ENCODE results near the gene AUTS2. TPM values are rescaled to one million over a fixed set of nuclear protein-coding genes. Genes with fewer than 3 reads are reported as not detected.

AUTS2 gene
- total RNA-seq, 1 experiment from 2014 or later = 50.0 TPM

DNA sequence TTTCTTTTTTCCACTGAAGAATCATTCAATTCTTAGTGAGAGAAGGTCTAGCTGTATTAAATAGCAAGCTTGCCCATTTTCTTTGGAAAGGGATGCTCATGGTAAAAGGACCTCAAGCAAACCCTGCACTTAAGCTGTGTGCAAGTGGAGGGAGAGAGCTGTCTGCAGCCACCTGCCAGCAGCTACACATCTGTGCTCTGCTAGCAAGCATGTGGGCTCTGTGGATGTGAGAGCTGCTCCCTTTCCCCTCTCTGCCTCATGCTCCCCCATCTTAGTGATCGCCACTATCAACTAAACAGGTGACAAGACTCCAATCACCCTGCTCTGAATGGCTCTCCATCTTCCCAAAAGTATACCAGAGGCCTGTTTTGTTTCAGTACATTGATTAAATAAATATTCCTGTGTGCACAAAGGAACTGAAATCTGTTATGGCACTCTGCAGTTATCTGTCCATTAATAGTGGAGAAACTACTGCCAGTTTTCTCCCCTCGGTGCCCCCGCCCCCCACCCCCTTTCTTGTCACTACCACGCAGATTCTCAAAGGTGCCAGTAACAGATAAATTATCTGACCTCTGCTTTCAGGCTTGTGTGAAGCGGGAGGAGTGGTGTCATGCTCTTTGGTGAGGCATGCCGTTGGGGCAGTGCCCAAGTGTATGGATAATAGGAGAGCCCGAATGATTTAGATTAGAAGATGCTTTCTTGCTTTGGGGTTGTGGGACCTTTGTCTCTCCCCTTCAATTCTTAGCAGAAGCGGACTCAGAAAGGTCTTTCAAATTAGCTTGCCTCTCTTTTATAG is 26.4 kb downstream of the AUTS2 start:
- TF ChIP-seq FOXP1 (CRISPR knock-in tag; IDR thresholded peaks at IDR 0.05; ENCODE audit: borderline replicate concordance) (no peak), HMGA2 (CRISPR knock-in tag; IDR thresholded peaks at IDR 0.05) (no peak), GABPB1 (CRISPR knock-in tag; IDR thresholded peaks at IDR 0.05) (no peak), NR1H2 (CRISPR knock-in tag; IDR thresholded peaks at IDR 0.05) (no peak), RORB (CRISPR knock-in tag; IDR thresholded peaks at IDR 0.05) (no peak), SOX15 (CRISPR knock-in tag; IDR thresholded peaks at IDR 0.05) (no peak), ZBTB21 (CRISPR knock-in tag; IDR thresholded peaks at IDR 0.05; ENCODE audit: borderline replicate concordance) (no peak), SMAD3 (CRISPR knock-in tag; IDR thresholded peaks at IDR 0.05; ENCODE audit: borderline replicate concordance) (no peak), MXD4 (CRISPR knock-in tag; IDR thresholded peaks at IDR 0.05; ENCODE audit: borderline replicate concordance) (no peak), GRHL2 (CRISPR knock-in tag; IDR thresholded peaks at IDR 0.05; ENCODE audit: insufficient replicate concordance, severe bottlenecking) (no peak)
- TF ChIP-seq, protein P1, sequence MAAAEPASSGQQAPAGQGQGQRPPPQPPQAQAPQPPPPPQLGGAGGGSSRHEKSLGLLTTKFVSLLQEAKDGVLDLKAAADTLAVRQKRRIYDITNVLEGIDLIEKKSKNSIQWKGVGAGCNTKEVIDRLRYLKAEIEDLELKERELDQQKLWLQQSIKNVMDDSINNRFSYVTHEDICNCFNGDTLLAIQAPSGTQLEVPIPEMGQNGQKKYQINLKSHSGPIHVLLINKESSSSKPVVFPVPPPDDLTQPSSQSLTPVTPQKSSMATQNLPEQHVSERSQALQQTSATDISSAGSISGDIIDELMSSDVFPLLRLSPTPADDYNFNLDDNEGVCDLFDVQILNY (CRISPR knock-in tag; IDR thresholded peaks at IDR 0.05) = no peak
- TF ChIP-seq, protein P2, sequence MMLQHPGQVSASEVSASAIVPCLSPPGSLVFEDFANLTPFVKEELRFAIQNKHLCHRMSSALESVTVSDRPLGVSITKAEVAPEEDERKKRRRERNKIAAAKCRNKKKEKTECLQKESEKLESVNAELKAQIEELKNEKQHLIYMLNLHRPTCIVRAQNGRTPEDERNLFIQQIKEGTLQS (CRISPR knock-in tag; conservative IDR thresholded peaks at IDR 0.05) = no peak
- TF ChIP-seq, protein P3, sequence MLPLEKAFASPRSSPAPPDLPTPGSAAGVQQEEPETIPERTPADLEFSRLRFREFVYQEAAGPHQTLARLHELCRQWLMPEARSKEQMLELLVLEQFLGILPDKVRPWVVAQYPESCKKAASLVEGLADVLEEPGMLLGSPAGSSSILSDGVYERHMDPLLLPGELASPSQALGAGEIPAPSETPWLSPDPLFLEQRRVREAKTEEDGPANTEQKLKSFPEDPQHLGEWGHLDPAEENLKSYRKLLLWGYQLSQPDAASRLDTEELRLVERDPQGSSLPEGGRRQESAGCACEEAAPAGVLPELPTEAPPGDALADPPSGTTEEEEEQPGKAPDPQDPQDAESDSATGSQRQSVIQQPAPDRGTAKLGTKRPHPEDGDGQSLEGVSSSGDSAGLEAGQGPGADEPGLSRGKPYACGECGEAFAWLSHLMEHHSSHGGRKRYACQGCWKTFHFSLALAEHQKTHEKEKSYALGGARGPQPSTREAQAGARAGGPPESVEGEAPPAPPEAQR (CRISPR knock-in tag; IDR thresholded peaks at IDR 0.05) = no peak
- TF ChIP-seq, protein P4, sequence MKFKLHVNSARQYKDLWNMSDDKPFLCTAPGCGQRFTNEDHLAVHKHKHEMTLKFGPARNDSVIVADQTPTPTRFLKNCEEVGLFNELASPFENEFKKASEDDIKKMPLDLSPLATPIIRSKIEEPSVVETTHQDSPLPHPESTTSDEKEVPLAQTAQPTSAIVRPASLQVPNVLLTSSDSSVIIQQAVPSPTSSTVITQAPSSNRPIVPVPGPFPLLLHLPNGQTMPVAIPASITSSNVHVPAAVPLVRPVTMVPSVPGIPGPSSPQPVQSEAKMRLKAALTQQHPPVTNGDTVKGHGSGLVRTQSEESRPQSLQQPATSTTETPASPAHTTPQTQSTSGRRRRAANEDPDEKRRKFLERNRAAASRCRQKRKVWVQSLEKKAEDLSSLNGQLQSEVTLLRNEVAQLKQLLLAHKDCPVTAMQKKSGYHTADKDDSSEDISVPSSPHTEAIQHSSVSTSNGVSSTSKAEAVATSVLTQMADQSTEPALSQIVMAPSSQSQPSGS (CRISPR knock-in tag; IDR thresholded peaks at IDR 0.05; ENCODE audit: borderline replicate concordance, low read depth) = no peak
- TF ChIP-seq, protein P5, sequence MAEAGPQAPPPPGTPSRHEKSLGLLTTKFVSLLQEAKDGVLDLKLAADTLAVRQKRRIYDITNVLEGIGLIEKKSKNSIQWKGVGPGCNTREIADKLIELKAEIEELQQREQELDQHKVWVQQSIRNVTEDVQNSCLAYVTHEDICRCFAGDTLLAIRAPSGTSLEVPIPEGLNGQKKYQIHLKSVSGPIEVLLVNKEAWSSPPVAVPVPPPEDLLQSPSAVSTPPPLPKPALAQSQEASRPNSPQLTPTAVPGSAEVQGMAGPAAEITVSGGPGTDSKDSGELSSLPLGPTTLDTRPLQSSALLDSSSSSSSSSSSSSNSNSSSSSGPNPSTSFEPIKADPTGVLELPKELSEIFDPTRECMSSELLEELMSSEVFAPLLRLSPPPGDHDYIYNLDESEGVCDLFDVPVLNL (CRISPR knock-in tag; IDR thresholded peaks at IDR 0.05; ENCODE audit: borderline replicate concordance, low read depth) = no peak
- TF ChIP-seq, protein P6, sequence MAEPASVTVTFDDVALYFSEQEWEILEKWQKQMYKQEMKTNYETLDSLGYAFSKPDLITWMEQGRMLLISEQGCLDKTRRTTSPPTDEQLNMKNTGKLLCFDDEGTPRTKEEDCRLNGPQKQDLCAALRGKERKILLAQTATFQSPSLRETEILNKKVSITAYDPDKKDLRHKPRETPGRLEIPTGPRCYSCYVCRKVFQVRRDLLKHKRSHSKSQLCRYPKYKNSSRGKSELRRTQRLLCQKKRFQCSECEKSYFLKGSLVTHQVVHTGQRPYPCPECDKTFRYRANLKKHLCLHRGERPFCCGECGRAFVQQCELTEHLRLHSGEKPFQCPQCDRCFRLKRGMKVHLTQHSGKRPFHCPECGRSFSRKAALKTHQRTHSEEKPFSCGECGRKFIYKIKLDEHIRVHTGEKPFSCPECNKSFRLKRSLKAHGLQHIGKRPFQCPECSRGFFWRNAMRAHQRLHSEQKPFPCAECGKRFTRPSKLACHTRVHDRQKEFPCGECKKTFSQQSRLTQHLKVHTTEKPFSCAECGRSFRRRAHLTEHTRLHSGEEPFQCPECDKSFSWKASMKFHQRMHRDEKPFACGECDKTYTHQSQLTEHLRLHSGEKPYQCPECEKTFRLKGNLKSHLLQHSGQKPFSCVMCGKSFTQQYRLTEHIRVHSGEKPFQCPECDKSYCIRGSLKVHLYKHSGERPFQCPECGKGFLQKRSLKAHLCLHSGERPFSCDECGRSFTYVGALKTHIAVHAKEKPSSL (CRISPR knock-in tag; conservative IDR thresholded peaks at IDR 0.05) = no peak
- TF ChIP-seq, protein P7, sequence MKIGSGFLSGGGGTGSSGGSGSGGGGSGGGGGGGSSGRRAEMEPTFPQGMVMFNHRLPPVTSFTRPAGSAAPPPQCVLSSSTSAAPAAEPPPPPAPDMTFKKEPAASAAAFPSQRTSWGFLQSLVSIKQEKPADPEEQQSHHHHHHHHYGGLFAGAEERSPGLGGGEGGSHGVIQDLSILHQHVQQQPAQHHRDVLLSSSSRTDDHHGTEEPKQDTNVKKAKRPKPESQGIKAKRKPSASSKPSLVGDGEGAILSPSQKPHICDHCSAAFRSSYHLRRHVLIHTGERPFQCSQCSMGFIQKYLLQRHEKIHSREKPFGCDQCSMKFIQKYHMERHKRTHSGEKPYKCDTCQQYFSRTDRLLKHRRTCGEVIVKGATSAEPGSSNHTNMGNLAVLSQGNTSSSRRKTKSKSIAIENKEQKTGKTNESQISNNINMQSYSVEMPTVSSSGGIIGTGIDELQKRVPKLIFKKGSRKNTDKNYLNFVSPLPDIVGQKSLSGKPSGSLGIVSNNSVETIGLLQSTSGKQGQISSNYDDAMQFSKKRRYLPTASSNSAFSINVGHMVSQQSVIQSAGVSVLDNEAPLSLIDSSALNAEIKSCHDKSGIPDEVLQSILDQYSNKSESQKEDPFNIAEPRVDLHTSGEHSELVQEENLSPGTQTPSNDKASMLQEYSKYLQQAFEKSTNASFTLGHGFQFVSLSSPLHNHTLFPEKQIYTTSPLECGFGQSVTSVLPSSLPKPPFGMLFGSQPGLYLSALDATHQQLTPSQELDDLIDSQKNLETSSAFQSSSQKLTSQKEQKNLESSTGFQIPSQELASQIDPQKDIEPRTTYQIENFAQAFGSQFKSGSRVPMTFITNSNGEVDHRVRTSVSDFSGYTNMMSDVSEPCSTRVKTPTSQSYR (CRISPR knock-in tag; IDR thresholded peaks at IDR 0.05) = no peak
- ChIA-PET POLR2A (no interaction called here), CTCF (no interaction called here)
- ATAC-seq = no peak
- H3K27ac Mint-ChIP-seq = no peak overlapping the region
- H3K4me3 Mint-ChIP-seq = no peak overlapping the region
- no peaks in the 10 kb centered on the region for H3K9me3 Mint-ChIP-seq
- DNase-seq (ENCODE audit: low spot score) = no peak
- no peaks in the 10 kb centered on the region for H3K27me3 Mint-ChIP-seq (ENCODE audit: low read depth)
- no peaks in the 10 kb centered on the region for H3K36me3 Mint-ChIP-seq
- H3K4me1 Mint-ChIP-seq = peaks cover 40% of the 10 kb centered on the region
